Upper lobe of left lung (tissue), 6 donors: ENCODE results near the gene USP31. TPM values are rescaled to one million over a fixed set of nuclear protein-coding genes. Genes with fewer than 3 reads are reported as not detected.

ENCODE experiments used
- ATAC-seq, 2 donors: fragments of 200-7000 bp; cut with Tn5 transposase; one replicate each; pipeline ENCODE4 v1.9.1; 2022; ENCODE audit warnings: mild to moderate bottlenecking in 2 of 2, moderate library complexity in 2 of 2; ENCODE audit not compliant: low FRiP score in 2 of 2
- DNase-seq, 2 donors: peaks; one replicate each; pipeline ENCODE4 v3.0.0-alpha.2; 2019 to 2020
- H3K27ac ChIP-seq, 4 donors: fragments of 200-600 bp; sonication (generic); one replicate each; pipeline ENCODE4 v1.5.1; 2016 to 2019
- H3K27me3 ChIP-seq, 4 donors: fragments of 200-600 bp; sonication (generic); one replicate each; pipeline ENCODE4 v1.5.1; 2017 to 2019
- H3K36me3 ChIP-seq, 4 donors: fragments of 200-600 bp; sonication (generic); one replicate each; pipeline ENCODE4 v1.5.1; 2016 to 2019
- H3K4me1 ChIP-seq, 4 donors: fragments of 200-600 bp; sonication (generic); one replicate each; pipeline ENCODE4 v1.5.1; 2018 to 2019
- H3K4me3 ChIP-seq, 4 donors: fragments of 200-600 bp; sonication (generic); one replicate each; pipeline ENCODE4 v1.5.1; 2017 to 2019; ENCODE audit warnings: mild to moderate bottlenecking in 2 of 4, moderate library complexity in 1 of 4
- H3K9me3 ChIP-seq, 4 donors: fragments of 200-600 bp; sonication (generic); one replicate each; pipeline ENCODE4 v1.5.1; 2018 to 2019
- CTCF ChIP-seq, 6 experiments: fragments of 450-650 bp in 4 of 6; fragments of 200-600 bp in 2 of 6; sonication (generic) in 2 of 6; IDR thresholded peaks; one replicate each; pipeline ENCODE4 v1.5.1; 2016 to 2019; ENCODE audit warnings: antibody characterized with exemption in 6 of 6
- EP300 ChIP-seq, 4 donors: sonication (generic); formaldehyde crosslinking; IDR thresholded peaks; one replicate each; pipeline ENCODE4 v1.5.1; 2017; ENCODE audit warnings: antibody characterized with exemption in 4 of 4, control low read depth in 2 of 4
- POLR2A ChIP-seq, 4 donors: fragments of 450-650 bp; IDR thresholded peaks; one replicate each; pipeline ENCODE4 v1.5.1; 2016 to 2017; ENCODE audit warnings: antibody characterized with exemption in 4 of 4, mild to moderate bottlenecking in 2 of 4
- POLR2AphosphoS5 ChIP-seq, 2 donors: sonication (generic); formaldehyde crosslinking; IDR thresholded peaks; one replicate each; pipeline ENCODE4 v1.5.1; 2017; ENCODE audit warnings: antibody characterized with exemption in 2 of 2
- WGBS, 2 donors: methylation state at CpG; one replicate each; pipeline ENCODE4 v1.1.5; 2017 to 2018; 5-methylcytosine and 5-hydroxymethylcytosine counted together
- total RNA-seq, 6 donors: library from RNA; depleted of rRNA in 4 of 6; stranded (reverse); fragments of >200 nt in 4 of 6; gene quantifications; one replicate each; pipeline versions ENCODE4 v1.1.0 to v1.2.1, GENCODE V29; 2016 to 2021
- donor health status: DM: no; HTN: no; CAD: no; lungs with moderate emphysema.
- donor health status: DM: no; HTN: yes; CAD: no; lungs with severe emphysema.

USP31 gene
- total RNA-seq, 6 donors from 2014 or later: 8.8 to 20.2 (median 15.0) TPM

- ATAC-seq (no peak), DNase-seq (no peak)
- H3K27me3 ChIP-seq: no peaks in the 10 kb centered on the region
- peaks cover 8 to 20% (median 17%) of the 10 kb centered on the region in 4 donors for H3K4me1 ChIP-seq
- H3K36me3 ChIP-seq: no peaks in the 10 kb centered on the region
- TF ChIP-seq POLR2AphosphoS5 (IDR thresholded peaks at IDR 0.05) (no peak), EP300 (IDR thresholded peaks at IDR 0.05) (no peak), POLR2A (IDR thresholded peaks at IDR 0.05) (no peak), CTCF (IDR thresholded peaks at IDR 0.05) (no peak)
- no peak overlapping the region for H3K4me3 ChIP-seq
- 68 to 83% methylated on average over 5 of the region's 5 CpGs for WGBS, 2 donors
- H3K27ac ChIP-seq: no peak overlapping the region
- H3K9me3 ChIP-seq: no peaks in the 10 kb centered on the region
Measured at GRCh38 chr16:23122144-23122543, 27.1 kb downstream of the USP31 start.

- ATAC-seq (no peak), DNase-seq (no peak)
- TF ChIP-seq POLR2A (IDR thresholded peaks at IDR 0.05) (no peak), POLR2AphosphoS5 (IDR thresholded peaks at IDR 0.05) (no peak), CTCF (IDR thresholded peaks at IDR 0.05) (no peak), EP300 (IDR thresholded peaks at IDR 0.05) (no peak)
- Histone ChIP-seq H3K4me1 (peaks cover 8 to 20% (median 17%) of the 10 kb centered on the region in 4 donors), H3K27ac (peak overlapping the region in 1 of 4 donors; percentile 39), H3K36me3 (no peaks in the 10 kb centered on the region), H3K4me3 (no peak overlapping the region), H3K27me3 (no peaks in the 10 kb centered on the region), H3K9me3 (no peaks in the 10 kb centered on the region)
- WGBS, 2 donors: 83 to 95% methylated on average over 3 of the region's 3 CpGs
Measured at GRCh38 chr16:23121024-23121423, 28.2 kb downstream of the USP31 start.

GRCh38 chr16:23120562-23120961 lies 28.7 kb downstream of the USP31 start:
- 89 to 93% methylated on average over 4 of the region's 4 CpGs for WGBS, 2 donors
- Histone ChIP-seq H3K9me3 (no peaks in the 10 kb centered on the region), H3K27me3 (no peaks in the 10 kb centered on the region), H3K27ac (no peak overlapping the region), H3K36me3 (no peaks in the 10 kb centered on the region), H3K4me3 (no peak overlapping the region), H3K4me1 (peaks cover 7 to 20% (median 14%) of the 10 kb centered on the region in 4 donors)
- DNase-seq (no peak), ATAC-seq (no peak)
- TF ChIP-seq POLR2A (IDR thresholded peaks at IDR 0.05): no peak
- no peak for TF ChIP-seq POLR2AphosphoS5 (IDR thresholded peaks at IDR 0.05)
- no peak for TF ChIP-seq EP300 (IDR thresholded peaks at IDR 0.05)
- no peak for TF ChIP-seq CTCF (IDR thresholded peaks at IDR 0.05)

GRCh38 chr16:23119570-23119969 lies 29.7 kb downstream of the USP31 start:
- Histone ChIP-seq H3K27me3 (no peaks in the 10 kb centered on the region), H3K4me1 (peaks cover 0 to 10% (median 6%) of the 10 kb centered on the region in 4 donors), H3K36me3 (no peaks in the 10 kb centered on the region), H3K4me3 (no peak overlapping the region), H3K9me3 (no peaks in the 10 kb centered on the region), H3K27ac (peak overlapping the region in 1 of 4 donors; percentile 56)
- DNase-seq (no peak), ATAC-seq (no peak)
- TF ChIP-seq POLR2AphosphoS5 (IDR thresholded peaks at IDR 0.05) (no peak), EP300 (IDR thresholded peaks at IDR 0.05) (no peak), POLR2A (IDR thresholded peaks at IDR 0.05) (no peak), CTCF (IDR thresholded peaks at IDR 0.05) (no peak)
- WGBS, 2 donors: 47 to 60% methylated on average over 2 of the region's 2 CpGs

GRCh38 chr16:23114131-23114904 lies 34.9 kb downstream of the USP31 start:
- peaks cover 0 to 4% (median 3%) of the 10 kb centered on the region in 4 donors for H3K4me1 ChIP-seq
- H3K27ac ChIP-seq: no peak overlapping the region
- H3K36me3 ChIP-seq: no peaks in the 10 kb centered on the region
- H3K4me3 ChIP-seq: no peak overlapping the region
- no peak for ATAC-seq
- no peak for DNase-seq
- no peak for TF ChIP-seq POLR2AphosphoS5 (IDR thresholded peaks at IDR 0.05)
- no peaks in the 10 kb centered on the region for H3K9me3 ChIP-seq
- no peaks in the 10 kb centered on the region for H3K27me3 ChIP-seq
- 63 to 64% methylated on average over 7 of the region's 7 CpGs for WGBS, 2 donors
